Thyroid gland (tissue), 4 donors: Measurements from ENCODE around the gene KDM4B.

Experiments
- CTCF ChIP-seq, 6 experiments: fragments of 200-600 bp in 3 of 6; fragments of 450-650 bp in 3 of 6; sonication (generic) in 3 of 6; IDR thresholded peaks; one replicate each; pipeline ENCODE4 v1.5.1; 2016 to 2019; ENCODE audit warnings: antibody characterized with exemption in 6 of 6, mild to moderate bottlenecking in 2 of 6, inconsistent platforms in 1 of 6, moderate library complexity in 1 of 6
- POLR2A ChIP-seq, 2 donors: fragments of 450-650 bp; IDR thresholded peaks; one replicate each; pipeline ENCODE4 v1.6.1; 2017; ENCODE audit warnings: antibody characterized with exemption in 2 of 2, mild to moderate bottlenecking in 2 of 2, moderate library complexity in 1 of 2

GRCh38 chr19:5039642-5040543 lies 71.0 kb downstream of the KDM4B start:
- no peak for TF ChIP-seq CTCF (IDR thresholded peaks at IDR 0.05)
- no peak for TF ChIP-seq POLR2A (IDR thresholded peaks at IDR 0.05)
